HG02759 (cell line): ENCODE data around the gene TUBB4B.
"Not testable (repeated sequence)": the region's sequence is repeated elsewhere in the genome, so short reads cannot be mapped to it uniquely, and the experiment has no call there.

ENCODE experiments used
- ATAC-seq: cut with Tn5 transposase; IDR thresholded peaks from one replicate; pipeline ENCODE4 v1.9.1; 2021; ENCODE audit warnings: mild to moderate bottlenecking, moderate library complexity; ENCODE audit not compliant: unreplicated experiment

Gene TUBB4B

GRCh38 chr9:137251490-137252268 is 10.6 kb downstream of the TUBB4B start:
- ATAC-seq = no peak

- no peak for ATAC-seq
Measured at GRCh38 chr9:137252555-137253506, 11.7 kb downstream of the TUBB4B start.

GRCh38 chr9:137253717-137254623 is 12.9 kb downstream of the TUBB4B start:
- no peak for ATAC-seq

- peak; percentile 85 for ATAC-seq
Measured at GRCh38 chr9:137254624-137255447, 13.7 kb downstream of the TUBB4B start, which contains the start of gene NELFB. Gene NELFB, plus strand, starts transcription at chr9:137255327.

- no peak for ATAC-seq
Measured at GRCh38 chr9:137255448-137256114, 14.5 kb downstream of the TUBB4B start.

GRCh38 chr9:137256362-137256761 is 15.3 kb downstream of the TUBB4B start:
- no peak for ATAC-seq

- no peak for ATAC-seq
Measured at GRCh38 chr9:137256856-137257255, 15.8 kb downstream of the TUBB4B start.

GRCh38 chr9:137262173-137262908 is 21.3 kb downstream of the TUBB4B start:
- ATAC-seq = not testable (repeated sequence)

- no peak for ATAC-seq
Measured at GRCh38 chr9:137262909-137263285, 21.8 kb downstream of the TUBB4B start.

- no peak for ATAC-seq
Measured at GRCh38 chr9:137263506-137263905, 22.4 kb downstream of the TUBB4B start.

GRCh38 chr9:137264067-137264466 is 23.0 kb downstream of the TUBB4B start:
- no peak for ATAC-seq

GRCh38 chr9:137265496-137266161 is 24.5 kb downstream of the TUBB4B start:
- no peak for ATAC-seq

GRCh38 chr9:137266162-137266527 is 25.1 kb downstream of the TUBB4B start:
- ATAC-seq = no peak

- no peak for ATAC-seq
Measured at GRCh38 chr9:137266585-137267453, 25.7 kb downstream of the TUBB4B start.

GRCh38 chr9:137267933-137268355 is 26.9 kb downstream of the TUBB4B start:
- no peak for ATAC-seq

GRCh38 chr9:137268538-137269201 is 27.6 kb downstream of the TUBB4B start:
- ATAC-seq = no peak
